OCI-LY3 (cell line): ENCODE data around the gene MYL6B.

Experiments used
- CTCF ChIP-seq: fragments of 200-600, 300-600 bp; sonication (generic); IDR thresholded peaks from 2 replicates; pipeline ENCODE4 v1.5.1; 2014; ENCODE audit warnings: antibody characterized with exemption, low read length, low read depth
- EZH2phosphoT487 ChIP-seq: fragments of 200-600 bp; shearing (Covaris generic); IDR thresholded peaks from 2 replicates; pipeline ENCODE4 v1.6.1; 2018; ENCODE audit warnings: antibody characterized with exemption, mixed run types, low read depth

- TF ChIP-seq CTCF (no peak), EZH2phosphoT487 (no peak)
Observed at GRCh38 chr12:56129942-56130495, 22.4 kb upstream of the MYL6B start.
